Esophagus squamous epithelium (tissue), 5 donors: Measurements from ENCODE around the gene SVOP. TPM values are rescaled to one million over a fixed set of nuclear protein-coding genes. Genes with fewer than 3 reads are reported as not detected.
"Not testable (repeated sequence)": the region's sequence is repeated elsewhere in the genome, so short reads cannot be mapped to it uniquely, and the experiment has no call there.

Experiments used
- DNase-seq: peaks from one replicate; lab custom pipeline; 2025; lab: John Stamatoyannopoulos, UW
- H3K27ac ChIP-seq, 4 donors: fragments of 200-600 bp; sonication (generic); one replicate each; pipeline ENCODE4 v1.5.1; 2016 to 2019; ENCODE audit warnings: mild to moderate bottlenecking in 1 of 4
- H3K27me3 ChIP-seq, 4 donors: fragments of 200-600 bp; sonication (generic); 1 replicate in 3 of 4; 2 replicates in 1 of 4; pipeline versions ENCODE4 v1.5.1 to v1.6.0; 2017 to 2021; ENCODE audit warnings: antibody characterized with exemption in 1 of 4
- H3K36me3 ChIP-seq, 3 donors: fragments of 200-600 bp; sonication (generic); one replicate each; pipeline ENCODE4 v1.5.1; 2016 to 2019
- H3K4me1 ChIP-seq, 3 donors: fragments of 200-600 bp; sonication (generic); one replicate each; pipeline ENCODE4 v1.5.1; 2017 to 2019
- H3K4me3 ChIP-seq, 4 donors: fragments of 200-600 bp; sonication (generic); 1 replicate in 3 of 4; 2 replicates in 1 of 4; pipeline ENCODE4 v1.5.1; 2016 to 2019; ENCODE audit warnings: mild to moderate bottlenecking in 2 of 4, moderate library complexity in 1 of 4
- H3K9me3 ChIP-seq, 3 donors: fragments of 200-600 bp; sonication (generic); one replicate each; pipeline ENCODE4 v1.5.1; 2016 to 2019
- CTCF ChIP-seq, 6 experiments: fragments of 450-650 bp in 4 of 6; fragments of 200-600 bp in 2 of 6; sonication (generic) in 2 of 6; IDR thresholded peaks; one replicate each; pipeline ENCODE4 v1.5.1; 2016 to 2019; ENCODE audit warnings: antibody characterized with exemption in 6 of 6, mild to moderate bottlenecking in 4 of 6, moderate library complexity in 4 of 6
- POLR2A ChIP-seq, 4 donors: fragments of 450-650 bp; IDR thresholded peaks; one replicate each; pipeline ENCODE4 v1.6.1; 2017; ENCODE audit warnings: antibody characterized with exemption in 4 of 4, mild to moderate bottlenecking in 4 of 4, moderate library complexity in 3 of 4
- WGBS, 2 donors: methylation state at CpG; one replicate each; pipeline ENCODE4 v1.1.5; 2018; 5-methylcytosine and 5-hydroxymethylcytosine counted together
- intact Hi-C: fragments of 100-400 bp; cut with DNase I; formaldehyde crosslinking; loops from one replicate; pipeline ENCODE4 v1.15.0; 2022
- total RNA-seq, 4 donors: library from RNA; depleted of rRNA; stranded (reverse); fragments of >200 nt; gene quantifications; one replicate each; pipeline ENCODE4 v1.1.0, GENCODE V29; 2016
- donor health status: DM: yes; HTN: yes; CAD: no.

Gene SVOP
- total RNA-seq, 4 donors from 2014 or later = not detected

GRCh38 chr12:109053382-109054123 lies 32.7 kb upstream of the SVOP start:
- no peak for DNase-seq
- intact Hi-C loops = no loop called here

GRCh38 chr12:109052414-109053323 lies 31.8 kb upstream of the SVOP start, which contains the start of gene USP30:
USP30 (plus strand) TSS chr12:109052576; CDS start chr12:109052679, 103 bp downstream.
- DNase-seq = no peak
- Histone ChIP-seq H3K27me3 (no peaks in the 10 kb centered on the region), H3K9me3 (no peaks in the 10 kb centered on the region), H3K4me3 (peak within 1 kb of the TSS; percentile 80 to 99 (median 86)), H3K4me1 (peaks cover 5 to 21% (median 10%) of the 10 kb centered on the region in 3 donors), H3K27ac (peak within 1 kb of the TSS; percentile 85 to 93 (median 90)), H3K36me3 (peaks cover 0 to 11% (median 0%) of the 10 kb centered on the region in 3 donors)
- WGBS, 2 donors = 0 to 3% methylated on average over 11 to 26 of the region's 61 CpGs
- intact Hi-C loops = no loop called here
- TF ChIP-seq POLR2A (IDR thresholded peaks at IDR 0.05) (peak in 2 of 4 donors; percentile 20 to 40), CTCF (IDR thresholded peaks at IDR 0.05) (peak in 1 of 6 experiments; percentile 48)

More at GRCh38 chr12:109053382-109054123, 32.7 kb upstream of the SVOP start:
- Histone ChIP-seq H3K27me3 (no peaks in the 10 kb centered on the region), H3K27ac (peak overlapping the region; percentile 85 to 93 (median 90)), H3K36me3 (peaks cover 0 to 20% (median 0%) of the 10 kb centered on the region in 3 donors), H3K4me1 (peaks cover 5 to 21% (median 10%) of the 10 kb centered on the region in 3 donors), H3K4me3 (peak overlapping the region; percentile 80 to 99 (median 86)), H3K9me3 (no peaks in the 10 kb centered on the region)
- WGBS, 2 donors = 10 to 16% methylated on average over 9 of the region's 9 CpGs
- TF ChIP-seq POLR2A (IDR thresholded peaks at IDR 0.05) = no peak
- no peak for TF ChIP-seq CTCF (IDR thresholded peaks at IDR 0.05)

- peak overlapping the region; percentile 85 to 93 (median 90) for H3K27ac ChIP-seq
- DNase-seq = no peak
- H3K4me3 ChIP-seq = peak overlapping the region; percentile 80 to 99 (median 86)
- peaks cover 5 to 21% (median 10%) of the 10 kb centered on the region in 3 donors for H3K4me1 ChIP-seq
- H3K9me3 ChIP-seq = no peaks in the 10 kb centered on the region
- WGBS, 2 donors = 5 to 12% methylated on average over 5 to 6 of the region's 6 CpGs
- peaks cover 0 to 6% (median 0%) of the 10 kb centered on the region in 3 donors for H3K36me3 ChIP-seq
- intact Hi-C loops = no loop called here
- no peaks in the 10 kb centered on the region for H3K27me3 ChIP-seq
- TF ChIP-seq CTCF (IDR thresholded peaks at IDR 0.05) (no peak), POLR2A (IDR thresholded peaks at IDR 0.05) (no peak)
Observed at GRCh38 chr12:109052097-109052413, 31.2 kb upstream of the SVOP start.

- WGBS, 2 donors = 75 to 80% methylated on average over 8 of the region's 8 CpGs
- DNase-seq, intact Hi-C loops, H3K27ac ChIP-seq, H3K4me3 ChIP-seq, H3K9me3 ChIP-seq, H3K27me3 ChIP-seq, H3K36me3 ChIP-seq: not testable (repeated sequence)
- peaks cover 5 to 21% (median 10%) of the 10 kb centered on the region in 3 donors for H3K4me1 ChIP-seq
Observed at GRCh38 chr12:109049794-109050193, 28.9 kb upstream of the SVOP start.

GRCh38 chr12:109048706-109049105 lies 27.8 kb upstream of the SVOP start:
- H3K4me1 ChIP-seq = peaks cover 3 to 11% (median 5%) of the 10 kb centered on the region in 3 donors
- H3K9me3 ChIP-seq, DNase-seq, H3K27ac ChIP-seq, H3K4me3 ChIP-seq, intact Hi-C loops, H3K36me3 ChIP-seq, H3K27me3 ChIP-seq: not testable (repeated sequence)
- WGBS, 2 donors = 67 to 74% methylated on average over 3 of the region's 3 CpGs
